Measurements from ENCODE around the gene SH3GL3. TPM values are rescaled to one million over a fixed set of nuclear protein-coding genes. Genes with fewer than 3 reads are reported as not detected.

The SH3GL3 gene
- total and polyA plus RNA-seq, 2 of the 4 experiments (the other 2 are of a cell fraction): not detected

DNA sequence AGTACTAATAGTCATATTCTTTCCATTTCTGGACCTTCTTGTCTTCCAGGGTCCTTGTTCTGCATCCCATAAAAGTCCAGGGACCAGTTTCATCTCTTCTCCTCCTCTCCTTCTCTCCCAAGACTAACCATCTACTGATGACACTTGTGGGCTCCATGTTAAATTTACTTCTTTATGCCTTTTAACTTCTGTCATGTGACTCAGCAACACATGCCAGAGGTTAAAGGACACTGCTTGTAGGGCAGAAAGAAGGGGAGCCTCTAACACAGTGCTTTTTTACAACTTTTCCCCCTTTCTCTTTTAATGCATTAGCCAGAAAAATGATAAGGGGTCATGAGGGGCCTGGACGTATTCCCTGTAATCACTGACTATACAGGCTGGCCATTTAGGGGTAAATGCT is 10.0 kb downstream of the SH3GL3 start:
- WGBS, 2 experiments (ENCODE audit: extremely low coverage in 2 of 2, insufficient read length in 1 of 2): no CpG with 5 or more reads among the region's 1 CpG
- Histone ChIP-seq H3K27ac (ENCODE audit: insufficient read depth, low read length) (no peak overlapping the region), H2AK5ac (ENCODE audit: low read depth, low read length) (no peak overlapping the region), H2AK9ac (replicated peaks; ENCODE audit: low read depth, low read length, poor library complexity) (no peak overlapping the region), H3K27me3 (ENCODE audit: control insufficient read depth, insufficient read depth, low read length) (no peaks in the 10 kb centered on the region), H3K79me1 (ENCODE audit: low read depth in 1 of 2, low read length in 2 of 2) (no peaks in the 10 kb centered on the region), H2AFZ (replicated peaks; ENCODE audit: low read length, poor library complexity) (no peak overlapping the region), H3K4me3 (ENCODE audit: insufficient read depth, low read depth, low read length) (no peak overlapping the region), H3K9me1 (ENCODE audit: insufficient read depth, low read length) (no peaks in the 10 kb centered on the region), H3K9ac (ENCODE audit: low read depth, low read length) (no peak overlapping the region), H3K23ac (ENCODE audit: low read depth, low read length) (no peak overlapping the region), H4K91ac (ENCODE audit: insufficient read depth, low read depth, low read length) (no peak overlapping the region), H3K36me3 (ENCODE audit: control insufficient read depth, insufficient read depth, low read length) (no peaks in the 10 kb centered on the region), H2BK5ac (ENCODE audit: low read depth, low read length, poor library complexity, severe bottlenecking) (no peak overlapping the region), H4K5ac (ENCODE audit: low read depth, low read length) (no peak overlapping the region), H2BK20ac (ENCODE audit: low read depth, low read length) (no peak overlapping the region), H3K4ac (ENCODE audit: low read depth, low read length) (no peak overlapping the region), H4K20me1 (ENCODE audit: insufficient read depth, low read length) (no peaks in the 10 kb centered on the region), H2BK15ac (ENCODE audit: low read depth, low read length) (no peak overlapping the region), H3K4me2 (ENCODE audit: low read depth, low read length) (no peak overlapping the region), H3K18ac (ENCODE audit: low read depth, low read length) (no peak overlapping the region), H4K8ac (ENCODE audit: low read depth in 2 of 2, low read length in 2 of 2) (no peak overlapping the region), H2BK120ac (ENCODE audit: low read depth, low read length) (no peak overlapping the region), H3K9me3 (ENCODE audit: control insufficient read depth, insufficient read depth, low read length) (no peaks in the 10 kb centered on the region), H3K14ac (replicated peaks; ENCODE audit: low read depth, low read length) (no peak overlapping the region), H3K4me1 (ENCODE audit: control insufficient read depth, insufficient read depth, low read length) (no peaks in the 10 kb centered on the region), H3K56ac (ENCODE audit: extremely low read depth, insufficient read depth, low read length) (no peak overlapping the region)
- dilution Hi-C loops (cut with HindIII; ENCODE audit: low sequenced_read_pairs, unreplicated experiment) (no loop called here), intact Hi-C loops (cut with micrococcal nuclease) (no loop called here), in situ Hi-C loops (cut with MboI; ENCODE audit: low sequenced_read_pairs) (no loop called here)
- ChIA-PET POLR2A (ENCODE audit: unreplicated experiment) (no interaction called here), CTCF (no interaction called here)
- TF ChIP-seq FOS (IDR thresholded peaks at IDR 0.05; ENCODE audit: low read depth, low read length) (no peak), RAD21 (IDR thresholded peaks at IDR 0.05; ENCODE audit: low read length) (no peak)
- DNase-seq: no peak
- no TSS peak for BruUV-seq (replicated peaks)
- ATAC-seq (ENCODE audit: low read depth): no peak
